Activated T-cell treated with anti-CD3 and anti-CD28 coated beads, Interleukin-2, amount 50 U/mL, for 4 hours (primary cell): ENCODE data around the gene EEF1AKMT1. TPM values are rescaled to one million over a fixed set of nuclear protein-coding genes. Genes with fewer than 3 reads are reported as not detected.
A peak's percentile ranks its signal among the peaks of the same experiment; 100 is the strongest.

Experiments used
- ATAC-seq, 2 donors: fragments of 200-7000 bp; cut with Tn5 transposase; one replicate each; pipeline ENCODE4 v1.10.0; 2021
- DNase-seq: peaks from one replicate; pipeline ENCODE4 v3.0.0-alpha.2; 2020
- H3K27me3 Mint-ChIP-seq: one replicate; pipeline ENCODE4 v1.8.0; 2021; ENCODE audit warnings: low read depth, mixed read lengths
- H3K36me3 Mint-ChIP-seq: one replicate; pipeline ENCODE4 v1.8.0; 2022; ENCODE audit warnings: mixed read lengths; ENCODE audit not compliant: insufficient read depth
- H3K4me1 Mint-ChIP-seq: one replicate; pipeline ENCODE4 v1.8.0; 2021; ENCODE audit warnings: low read depth, mixed read lengths
- H3K4me3 Mint-ChIP-seq: one replicate; pipeline ENCODE4 v1.8.0; 2021; ENCODE audit warnings: mild to moderate bottlenecking, moderate library complexity, mixed read lengths
- H3K9me3 Mint-ChIP-seq: one replicate; pipeline ENCODE4 v1.8.0; 2021; ENCODE audit warnings: mixed read lengths
- total RNA-seq, 3 donors: library from RNA; stranded (reverse); gene quantifications; one replicate each; pipeline ENCODE4 v1.2.1, GENCODE V29; 2021

Gene EEF1AKMT1
- 10 to 100 TPM; 10.2 to 10.9 (median 10.5) TPM for total RNA-seq

- Mint-ChIP-seq H3K27me3 (no peaks in the 10 kb centered on the region), H3K36me3 (peaks cover 32% of the 10 kb centered on the region), H3K9me3 (peaks cover 6% of the 10 kb centered on the region), H3K4me1 (peaks cover 24% of the 10 kb centered on the region), H3K4me3 (peak within 1 kb of the TSS; percentile 97)
- ATAC-seq (peak; percentile 91), DNase-seq (peak; percentile 95)
Observed at GRCh38 chr13:20773194-20774080, at the start of gene EEF1AKMT1. TSS of gene EEF1AKMT1 (minus strand) at chr13:20773961. CDS start at chr13:20757598, 16,363 bp downstream.

- peaks cover 10% of the 10 kb centered on the region for H3K36me3 Mint-ChIP-seq
- DNase-seq, result no peak
Observed at GRCh38 chr13:20823071-20823470, 49.3 kb upstream of the EEF1AKMT1 start.

GRCh38 chr13:20822406-20822805 lies 48.6 kb upstream of the EEF1AKMT1 start:
- H3K4me1 Mint-ChIP-seq, result peaks cover 4% of the 10 kb centered on the region

More at GRCh38 chr13:20823071-20823470, 49.3 kb upstream of the EEF1AKMT1 start:
- Mint-ChIP-seq H3K4me3 (no peak overlapping the region), H3K27me3 (no peaks in the 10 kb centered on the region), H3K9me3 (no peaks in the 10 kb centered on the region), H3K4me1 (peaks cover 4% of the 10 kb centered on the region)
- ATAC-seq, result no peak

GRCh38 chr13:20819715-20820114 lies 46.0 kb upstream of the EEF1AKMT1 start:
- DNase-seq (no peak), ATAC-seq (no peak)
- H3K27me3 Mint-ChIP-seq, result no peaks in the 10 kb centered on the region
- peaks cover 4% of the 10 kb centered on the region for H3K4me1 Mint-ChIP-seq
- no peaks in the 10 kb centered on the region for H3K9me3 Mint-ChIP-seq
- peaks cover 23% of the 10 kb centered on the region for H3K36me3 Mint-ChIP-seq
- no peak overlapping the region for H3K4me3 Mint-ChIP-seq

More at GRCh38 chr13:20822406-20822805, 48.6 kb upstream of the EEF1AKMT1 start:
- ATAC-seq (no peak), DNase-seq (no peak)
- no peaks in the 10 kb centered on the region for H3K27me3 Mint-ChIP-seq
- H3K9me3 Mint-ChIP-seq, result no peaks in the 10 kb centered on the region
- peaks cover 14% of the 10 kb centered on the region for H3K36me3 Mint-ChIP-seq
- no peak overlapping the region for H3K4me3 Mint-ChIP-seq

GRCh38 chr13:20815464-20815863 lies 41.7 kb upstream of the EEF1AKMT1 start:
- H3K36me3 Mint-ChIP-seq, result peaks cover 37% of the 10 kb centered on the region
- no peak overlapping the region for H3K4me3 Mint-ChIP-seq
- H3K4me1 Mint-ChIP-seq, result peaks cover under 1% of the 10 kb centered on the region

GRCh38 chr13:20814224-20814910 lies 40.6 kb upstream of the EEF1AKMT1 start:
- Mint-ChIP-seq H3K27me3 (no peaks in the 10 kb centered on the region), H3K9me3 (no peaks in the 10 kb centered on the region), H3K4me1 (no peaks in the 10 kb centered on the region), H3K36me3 (peaks cover 37% of the 10 kb centered on the region), H3K4me3 (no peak overlapping the region)
- ATAC-seq, result no peak
- no peak for DNase-seq

More at GRCh38 chr13:20815464-20815863, 41.7 kb upstream of the EEF1AKMT1 start:
- Mint-ChIP-seq H3K27me3 (no peaks in the 10 kb centered on the region), H3K9me3 (no peaks in the 10 kb centered on the region)
- DNase-seq (no peak), ATAC-seq (no peak)

- Mint-ChIP-seq H3K9me3 (no peaks in the 10 kb centered on the region), H3K36me3 (peaks cover 38% of the 10 kb centered on the region), H3K27me3 (no peaks in the 10 kb centered on the region), H3K4me1 (no peaks in the 10 kb centered on the region), H3K4me3 (no peak overlapping the region)
- ATAC-seq, result no peak
- DNase-seq, result no peak
Observed at GRCh38 chr13:20812890-20813289, 39.1 kb upstream of the EEF1AKMT1 start.

- ATAC-seq (no peak), DNase-seq (no peak)
- Mint-ChIP-seq H3K9me3 (no peaks in the 10 kb centered on the region), H3K36me3 (peaks cover 36% of the 10 kb centered on the region), H3K4me1 (no peaks in the 10 kb centered on the region), H3K27me3 (no peaks in the 10 kb centered on the region), H3K4me3 (no peak overlapping the region)
Observed at GRCh38 chr13:20810808-20811207, 37.0 kb upstream of the EEF1AKMT1 start.

- Mint-ChIP-seq H3K4me1 (no peaks in the 10 kb centered on the region), H3K27me3 (no peaks in the 10 kb centered on the region), H3K4me3 (no peak overlapping the region), H3K9me3 (no peaks in the 10 kb centered on the region), H3K36me3 (peaks cover 35% of the 10 kb centered on the region)
- DNase-seq, result no peak
- ATAC-seq, result no peak
Observed at GRCh38 chr13:20808874-20809273, 35.1 kb upstream of the EEF1AKMT1 start.

- Mint-ChIP-seq H3K27me3 (no peaks in the 10 kb centered on the region), H3K36me3 (peaks cover 35% of the 10 kb centered on the region), H3K9me3 (no peaks in the 10 kb centered on the region), H3K4me3 (no peak overlapping the region), H3K4me1 (peaks cover 8% of the 10 kb centered on the region)
- DNase-seq (no peak), ATAC-seq (peak; percentile 27 to 43)
Observed at GRCh38 chr13:20803180-20803965, 29.6 kb upstream of the EEF1AKMT1 start.

- H3K4me1 Mint-ChIP-seq, result peaks cover 19% of the 10 kb centered on the region
- no peak overlapping the region for H3K4me3 Mint-ChIP-seq
- H3K27me3 Mint-ChIP-seq, result no peaks in the 10 kb centered on the region
- no peak for DNase-seq
- no peaks in the 10 kb centered on the region for H3K9me3 Mint-ChIP-seq
- no peak for ATAC-seq
- peaks cover 43% of the 10 kb centered on the region for H3K36me3 Mint-ChIP-seq
Observed at GRCh38 chr13:20801707-20802106, 27.9 kb upstream of the EEF1AKMT1 start.

GRCh38 chr13:20799726-20800416 lies 26.1 kb upstream of the EEF1AKMT1 start:
- peaks cover 46% of the 10 kb centered on the region for H3K36me3 Mint-ChIP-seq
- ATAC-seq (no peak), DNase-seq (no peak)
- no peaks in the 10 kb centered on the region for H3K27me3 Mint-ChIP-seq
- H3K9me3 Mint-ChIP-seq, result no peaks in the 10 kb centered on the region
- H3K4me3 Mint-ChIP-seq, result no peak overlapping the region
- H3K4me1 Mint-ChIP-seq, result peaks cover 19% of the 10 kb centered on the region

- no peak for ATAC-seq
- H3K9me3 Mint-ChIP-seq, result no peaks in the 10 kb centered on the region
- H3K36me3 Mint-ChIP-seq, result peaks cover 59% of the 10 kb centered on the region
- no peak overlapping the region for H3K4me3 Mint-ChIP-seq
- no peak for DNase-seq
- H3K4me1 Mint-ChIP-seq, result peaks cover 14% of the 10 kb centered on the region
- no peaks in the 10 kb centered on the region for H3K27me3 Mint-ChIP-seq
Observed at GRCh38 chr13:20798027-20798426, 24.3 kb upstream of the EEF1AKMT1 start.
